Measurements from ENCODE around the gene PTPRE.

DNA sequence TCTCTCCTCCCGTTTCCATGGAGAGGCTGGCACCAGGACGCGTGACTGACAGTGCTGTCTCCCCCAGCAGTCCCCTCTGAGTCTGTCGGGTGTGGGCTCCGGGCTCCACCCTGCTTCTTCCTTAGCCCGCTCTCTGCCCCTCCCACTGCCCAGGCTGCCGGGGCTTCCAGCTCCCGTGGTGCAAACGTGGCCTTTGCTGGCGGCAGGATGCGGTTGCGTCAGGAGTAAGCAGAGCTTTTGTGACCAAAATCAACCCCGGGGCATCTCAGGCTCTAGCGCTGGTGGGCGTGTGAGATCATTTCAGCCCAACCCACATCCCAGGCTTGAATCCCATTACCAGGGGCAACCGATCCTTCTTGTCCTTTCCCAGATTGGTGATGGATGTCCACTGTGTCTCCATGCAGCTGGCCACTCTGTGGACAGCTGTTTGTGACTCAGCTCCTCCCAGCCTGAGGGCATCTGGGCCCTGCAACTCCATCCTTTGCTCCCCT is 28.2 kb downstream of the PTPRE start:
- TF ChIP-seq, protein P1, sequence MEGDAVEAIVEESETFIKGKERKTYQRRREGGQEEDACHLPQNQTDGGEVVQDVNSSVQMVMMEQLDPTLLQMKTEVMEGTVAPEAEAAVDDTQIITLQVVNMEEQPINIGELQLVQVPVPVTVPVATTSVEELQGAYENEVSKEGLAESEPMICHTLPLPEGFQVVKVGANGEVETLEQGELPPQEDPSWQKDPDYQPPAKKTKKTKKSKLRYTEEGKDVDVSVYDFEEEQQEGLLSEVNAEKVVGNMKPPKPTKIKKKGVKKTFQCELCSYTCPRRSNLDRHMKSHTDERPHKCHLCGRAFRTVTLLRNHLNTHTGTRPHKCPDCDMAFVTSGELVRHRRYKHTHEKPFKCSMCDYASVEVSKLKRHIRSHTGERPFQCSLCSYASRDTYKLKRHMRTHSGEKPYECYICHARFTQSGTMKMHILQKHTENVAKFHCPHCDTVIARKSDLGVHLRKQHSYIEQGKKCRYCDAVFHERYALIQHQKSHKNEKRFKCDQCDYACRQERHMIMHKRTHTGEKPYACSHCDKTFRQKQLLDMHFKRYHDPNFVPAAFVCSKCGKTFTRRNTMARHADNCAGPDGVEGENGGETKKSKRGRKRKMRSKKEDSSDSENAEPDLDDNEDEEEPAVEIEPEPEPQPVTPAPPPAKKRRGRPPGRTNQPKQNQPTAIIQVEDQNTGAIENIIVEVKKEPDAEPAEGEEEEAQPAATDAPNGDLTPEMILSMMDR (IDR thresholded peaks at IDR 0.05), result no peak
- TF ChIP-seq EZH2 (IDR thresholded peaks at IDR 0.05), result no peak

Measured in neural progenitor cell (in vitro differentiated cells).